GM18858 (cell line): ENCODE data around the gene MYO10.
"Not testable (repeated sequence)": the region's sequence is repeated elsewhere in the genome, so short reads cannot be mapped to it uniquely, and the experiment has no call there.

Experiments used
- ATAC-seq: cut with Tn5 transposase; IDR thresholded peaks from one replicate; pipeline ENCODE4 v1.9.1; 2021; ENCODE audit not compliant: unreplicated experiment

Gene MYO10

DNA sequence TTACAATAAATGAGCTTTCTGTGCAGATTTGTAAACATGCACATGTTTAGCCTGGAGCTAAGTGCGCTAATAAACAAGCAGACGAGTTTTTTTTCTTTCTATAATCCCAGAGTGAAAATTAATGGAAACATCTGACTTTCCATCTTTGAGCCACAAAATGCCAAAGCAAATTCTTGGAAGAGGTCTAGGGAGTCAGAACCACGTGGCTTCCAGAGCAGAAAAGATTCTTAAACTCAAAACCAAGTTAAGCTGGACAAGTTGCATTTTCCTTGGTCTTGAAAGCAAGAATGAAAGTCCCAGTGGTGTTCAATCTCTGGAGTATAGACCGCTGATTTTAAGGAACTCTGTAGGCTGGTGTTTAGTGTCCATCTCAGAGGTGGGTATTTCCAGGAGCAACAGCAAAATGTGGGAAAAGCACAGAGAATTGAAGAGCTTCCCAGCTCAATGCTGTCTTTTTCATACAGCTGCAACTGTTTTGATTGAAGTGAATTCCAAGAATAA lies 71.4 kb downstream of the MYO10 start:
- ATAC-seq: no peak

DNA sequence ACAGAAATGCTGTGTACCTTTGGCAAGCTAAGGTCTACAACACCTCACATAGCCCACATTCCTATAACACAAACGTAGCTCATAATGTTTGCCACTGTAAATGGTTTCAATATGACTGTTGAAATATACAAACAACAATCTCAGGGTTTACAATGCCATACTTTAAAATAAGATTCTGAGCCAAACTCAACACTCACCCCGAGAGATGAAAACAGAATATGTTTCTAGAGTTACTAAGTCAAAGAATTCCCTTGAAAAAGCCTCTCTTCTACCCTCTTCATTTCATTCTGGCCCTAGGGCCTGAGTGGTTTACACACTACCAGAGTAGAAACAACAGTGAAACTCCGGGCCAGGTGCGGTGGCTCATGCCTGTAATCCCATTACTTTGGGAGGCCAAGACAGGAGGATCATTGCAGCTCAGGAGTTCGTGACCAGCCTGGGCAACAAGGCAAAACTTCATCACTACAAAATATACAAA lies 72.6 kb downstream of the MYO10 start:
- no peak for ATAC-seq

DNA sequence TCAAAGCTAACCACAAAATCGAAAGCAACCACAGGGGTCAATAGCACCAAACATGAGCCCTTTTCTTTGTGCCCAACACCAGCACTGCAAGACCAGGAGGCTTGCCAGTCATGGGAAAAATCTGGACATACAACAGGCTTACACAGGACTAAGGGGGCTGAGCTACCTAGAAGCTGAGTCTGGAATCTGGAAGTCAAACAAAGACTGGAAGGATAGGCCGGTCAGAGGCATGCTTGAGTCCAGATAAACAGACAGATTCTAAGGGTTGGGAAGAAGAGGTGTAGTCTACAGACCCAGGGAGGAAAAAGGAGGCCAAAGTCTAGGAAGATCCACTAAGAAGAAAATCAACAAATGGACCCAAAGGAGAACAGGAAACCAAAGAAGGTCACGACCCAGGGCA lies 73.3 kb downstream of the MYO10 start:
- no peak for ATAC-seq

DNA sequence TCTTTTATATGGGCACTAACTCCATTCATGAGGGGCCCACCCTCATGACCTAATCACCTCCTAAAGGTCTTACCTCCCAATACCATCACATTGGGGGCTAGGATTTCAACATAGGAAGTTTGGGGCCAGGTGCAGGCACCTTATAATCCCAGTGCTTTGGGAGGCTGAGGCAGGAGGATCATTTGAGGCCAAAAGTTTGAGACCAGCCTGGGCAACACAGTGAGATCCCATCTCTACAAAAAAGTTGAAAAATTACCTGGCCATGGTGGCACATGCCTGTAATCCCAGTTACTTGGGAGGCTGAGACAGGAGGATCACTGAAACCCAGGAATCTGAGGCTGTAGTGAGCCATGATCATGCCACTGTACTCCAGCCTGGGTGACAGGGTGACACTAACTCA lies 76.7 kb downstream of the MYO10 start:
- ATAC-seq: no peak

DNA sequence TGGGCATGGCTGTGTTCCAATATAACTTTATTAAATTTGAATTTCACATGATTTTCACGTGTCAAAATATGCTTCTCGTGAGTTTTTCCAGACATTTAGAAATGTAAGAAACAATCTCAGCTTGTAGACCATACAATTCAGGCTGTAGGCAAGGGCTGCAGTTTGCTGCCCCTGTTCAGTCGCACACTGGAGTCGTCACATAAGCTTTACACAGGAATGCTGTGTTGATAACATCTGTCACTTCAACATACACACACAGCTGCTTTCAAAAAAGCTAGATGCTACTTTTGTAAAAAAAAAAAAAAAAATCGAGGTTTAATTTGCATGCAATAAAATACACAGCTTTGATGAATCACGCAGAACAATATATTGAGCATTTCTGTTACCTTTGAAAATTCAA lies 77.9 kb downstream of the MYO10 start:
- no peak for ATAC-seq

DNA sequence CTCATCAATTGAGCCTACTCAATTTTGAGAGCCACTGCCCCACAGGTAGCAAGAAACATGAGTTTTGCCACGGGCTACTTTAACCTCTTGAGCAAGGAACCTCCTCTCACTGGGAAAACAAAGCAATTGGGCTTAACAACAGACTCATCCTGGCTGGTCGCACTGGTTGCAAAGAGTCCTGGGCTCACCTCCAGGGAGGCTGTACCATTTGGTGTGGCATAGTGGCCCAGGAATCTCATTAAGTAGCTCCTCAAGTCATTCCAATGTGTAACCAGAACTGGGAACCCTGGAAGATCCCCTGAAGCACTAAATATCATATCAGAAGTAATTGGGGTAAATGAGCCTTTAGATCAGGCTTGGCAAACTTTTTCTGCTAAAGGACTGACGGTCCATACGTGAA lies 78.5 kb downstream of the MYO10 start:
- ATAC-seq: no peak

DNA sequence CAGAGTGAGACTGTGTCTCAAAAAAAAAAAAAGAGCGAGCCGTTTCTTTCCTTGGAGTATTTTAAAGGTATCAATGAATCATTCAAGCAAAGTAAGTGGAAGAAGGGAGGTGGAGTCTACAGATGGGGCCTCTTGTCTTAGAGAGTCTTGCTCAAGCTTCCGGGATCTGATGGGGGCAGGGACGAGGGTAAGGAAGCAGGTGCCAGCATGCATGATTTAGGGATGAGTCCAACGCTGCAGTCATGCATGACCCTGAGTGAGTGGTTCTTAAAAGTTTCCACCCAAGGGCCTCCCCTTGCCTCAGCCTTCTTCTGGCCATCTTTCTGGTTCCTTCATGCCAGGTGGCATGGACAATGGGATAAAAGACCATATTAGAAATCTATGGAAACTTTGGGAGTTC lies 79.6 kb downstream of the MYO10 start:
- no peak for ATAC-seq

DNA sequence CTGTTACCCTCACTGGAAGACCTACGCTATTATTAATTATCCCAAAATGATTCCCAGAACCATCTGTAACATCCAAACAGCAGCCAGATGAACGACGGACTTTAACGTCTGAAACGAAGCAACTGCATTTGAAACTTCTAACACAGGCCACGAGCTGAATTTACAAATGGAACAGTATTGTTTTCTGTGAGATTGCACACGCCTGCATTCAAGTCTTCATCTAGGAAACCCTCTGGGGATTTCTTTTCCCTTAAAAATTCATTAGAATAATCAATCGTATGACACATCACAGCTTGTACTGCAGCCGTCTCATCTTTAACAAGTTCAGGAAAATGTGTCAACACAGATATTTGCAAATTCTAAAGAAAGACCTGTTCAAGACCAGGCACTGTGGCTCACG lies 80.2 kb downstream of the MYO10 start:
- no peak for ATAC-seq

DNA sequence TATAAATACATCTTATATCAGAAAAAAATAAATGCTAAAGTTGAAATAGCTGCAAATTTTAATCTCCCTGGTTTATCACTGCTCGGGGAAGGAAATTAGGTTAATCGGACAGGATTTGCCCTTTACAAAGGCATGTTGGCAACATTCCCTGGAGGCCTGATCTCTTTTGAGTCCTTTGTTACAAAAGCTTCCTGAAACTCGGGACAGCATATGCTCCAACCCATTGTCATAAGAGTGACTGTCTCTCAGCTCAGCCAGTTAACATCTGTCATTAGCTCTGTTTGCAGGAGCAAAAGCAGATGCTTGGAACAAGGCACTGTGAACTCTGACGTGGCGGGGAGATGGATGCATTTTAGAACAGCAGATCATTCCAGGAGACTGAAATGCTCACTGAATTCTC lies 80.6 kb downstream of the MYO10 start:
- ATAC-seq: no peak

DNA sequence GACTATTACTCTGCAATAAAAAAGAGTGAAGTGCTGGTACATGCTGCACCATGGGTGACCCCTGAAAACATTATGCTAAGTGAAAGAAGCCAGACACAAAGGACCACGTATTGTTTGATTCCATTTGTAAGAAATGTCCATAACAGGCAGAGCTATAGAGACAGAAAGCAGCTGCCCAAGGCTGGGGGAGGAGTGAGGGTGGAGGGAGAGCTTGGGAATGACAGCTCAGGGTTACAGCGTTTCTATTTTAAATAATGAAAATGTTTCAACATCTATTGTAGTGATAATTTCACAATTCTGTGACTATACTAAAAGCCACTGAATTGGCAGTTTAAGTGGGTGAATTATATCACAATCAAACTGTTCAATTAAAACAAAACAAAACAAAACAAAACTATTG lies 81.7 kb downstream of the MYO10 start:
- ATAC-seq: no peak

DNA sequence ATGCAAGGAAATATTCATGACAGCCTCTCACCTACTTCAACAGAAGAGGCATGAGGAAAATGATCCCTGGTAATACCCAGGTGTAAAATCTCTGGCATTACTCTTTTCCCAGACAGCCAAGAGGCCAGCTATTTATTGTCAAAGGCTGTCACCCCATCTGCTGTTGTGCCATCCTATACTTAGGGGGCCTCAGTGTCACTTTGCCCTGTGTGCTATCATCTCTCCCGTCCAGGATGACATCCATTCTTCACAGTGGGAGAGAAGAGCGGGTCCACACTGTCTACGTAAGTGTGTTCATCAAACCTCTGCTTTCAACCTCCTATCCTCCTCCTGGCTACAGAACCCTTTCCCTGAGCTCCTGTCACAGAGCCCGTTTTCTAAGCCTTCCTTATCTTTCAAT lies 82.6 kb downstream of the MYO10 start:
- ATAC-seq: no peak

DNA sequence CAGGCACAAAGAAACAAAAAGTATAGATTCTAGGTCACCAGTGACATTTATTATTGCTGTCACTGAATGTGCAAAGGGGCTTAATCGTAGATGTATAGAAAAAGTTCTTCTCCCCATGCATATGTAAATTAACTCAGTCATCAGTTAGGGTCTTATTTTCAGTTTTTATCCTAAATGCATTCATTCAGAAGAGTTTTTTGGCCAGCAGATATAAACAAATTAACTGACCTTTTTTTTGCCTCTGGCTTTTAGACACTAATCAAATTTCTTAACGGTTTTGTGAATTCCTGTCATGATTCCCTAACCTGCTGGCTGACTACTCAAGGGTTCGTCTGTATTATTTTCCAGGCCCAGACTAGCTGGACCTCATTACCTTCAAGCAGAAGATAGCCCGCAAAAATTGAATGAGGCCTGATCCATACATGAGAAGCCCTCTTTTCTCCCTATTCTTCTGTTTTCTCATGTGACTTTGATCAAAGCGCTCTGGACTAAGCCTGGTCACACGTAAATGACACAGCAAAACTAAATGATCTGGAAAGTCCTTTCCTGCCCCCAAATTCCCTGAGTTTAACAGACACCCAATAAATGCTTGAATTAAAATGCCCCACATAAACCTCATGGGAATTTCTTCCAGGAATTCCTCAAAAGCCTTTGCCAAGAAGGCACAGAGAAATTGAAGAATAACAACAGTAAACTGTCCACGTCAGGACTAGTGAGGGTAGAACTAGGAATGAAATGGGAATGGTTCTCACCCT lies 83.7 kb downstream of the MYO10 start:
- ATAC-seq: no peak

DNA sequence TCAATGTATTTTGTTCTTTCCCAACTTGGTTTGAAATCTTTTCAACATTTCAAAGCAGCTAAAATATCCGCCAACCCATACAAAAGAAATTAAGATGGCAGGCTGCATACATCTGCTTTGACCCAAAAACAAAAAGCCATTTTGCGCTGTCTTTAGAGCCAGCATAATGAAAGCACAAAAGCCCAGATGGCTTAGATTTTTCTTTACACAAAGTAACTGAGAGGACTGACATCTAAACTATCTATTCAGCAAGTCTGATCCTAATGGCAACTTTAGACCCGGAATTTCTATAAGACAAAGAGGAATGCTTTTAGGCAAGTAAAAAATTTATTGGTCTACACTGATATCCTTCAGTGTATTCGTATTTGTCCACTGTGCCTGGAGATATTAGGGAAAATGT lies 86.3 kb downstream of the MYO10 start:
- no peak for ATAC-seq

DNA sequence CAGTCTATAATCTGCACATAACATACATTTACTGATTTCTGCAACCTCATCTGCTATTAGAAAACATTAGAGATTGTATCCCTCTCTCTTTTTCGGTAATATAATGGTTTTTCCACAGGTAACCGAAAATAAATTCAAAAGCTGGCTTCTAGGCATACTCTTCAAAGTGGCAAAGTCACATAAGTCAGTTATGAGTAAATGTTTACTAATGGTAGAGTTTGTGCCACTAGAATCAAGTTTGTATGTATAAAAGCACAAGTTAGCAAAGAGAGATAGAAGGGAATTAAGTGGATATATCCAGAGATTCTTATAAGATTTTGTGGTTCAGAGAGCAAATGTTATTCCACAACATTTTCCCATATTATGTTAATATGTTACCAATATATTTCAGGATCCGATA lies 86.9 kb downstream of the MYO10 start:
- ATAC-seq: no peak

DNA sequence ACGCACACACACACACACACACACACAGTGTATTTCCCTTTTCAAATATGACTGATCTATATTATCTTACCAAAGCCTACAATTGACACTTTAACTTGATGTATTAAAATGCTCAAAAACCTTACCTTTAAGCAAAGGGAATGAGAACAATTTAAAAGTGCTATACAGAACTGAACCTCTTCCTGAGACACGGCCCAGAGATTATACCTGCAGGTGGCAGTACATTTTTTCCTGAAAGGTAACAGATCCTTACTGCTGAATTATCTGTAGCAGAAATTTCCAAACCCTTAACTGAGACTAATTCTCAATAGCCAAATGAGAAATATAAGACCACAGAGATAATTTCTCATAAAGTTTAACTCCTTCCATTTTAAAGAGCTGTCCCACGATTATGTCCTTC lies 91.1 kb downstream of the MYO10 start:
- no peak for ATAC-seq

DNA sequence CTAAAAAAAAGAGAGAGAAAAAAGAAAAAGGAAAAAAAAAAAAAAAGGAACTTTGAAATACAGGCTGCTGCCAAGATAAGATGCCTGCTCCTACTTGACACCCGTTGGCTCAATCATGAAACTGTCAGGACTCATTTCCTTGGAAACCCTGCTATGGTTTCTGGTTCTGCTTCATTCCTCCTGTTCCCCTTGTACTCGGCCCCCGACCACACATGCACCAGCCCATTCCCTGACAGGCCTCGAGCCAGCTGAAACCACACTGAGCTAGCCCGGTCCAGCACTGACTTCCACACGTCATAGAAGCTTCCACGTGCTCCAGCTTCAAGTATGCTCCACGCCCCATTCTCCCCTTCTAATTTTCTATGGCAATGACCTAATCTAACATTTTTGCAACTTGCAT lies 93.2 kb downstream of the MYO10 start:
- no peak for ATAC-seq

DNA sequence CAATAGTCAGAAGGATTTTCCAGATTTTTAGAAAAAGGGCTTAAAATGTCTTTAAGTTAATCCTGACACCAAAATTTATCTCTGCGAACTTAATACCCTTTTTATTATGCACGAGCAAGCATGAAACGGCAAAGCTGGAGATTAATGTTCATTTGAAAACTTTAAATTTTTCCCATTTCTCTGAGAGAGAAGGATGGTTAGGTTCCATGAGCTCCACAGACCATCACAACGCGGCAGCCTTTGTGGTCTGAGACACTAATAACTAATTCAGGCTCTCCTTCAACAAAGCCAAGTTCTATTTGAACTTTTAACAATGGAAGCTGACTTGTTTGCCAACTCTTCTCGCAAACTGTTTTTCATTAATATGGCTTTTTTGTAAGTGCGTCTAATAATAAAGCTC lies 94.7 kb downstream of the MYO10 start:
- no peak for ATAC-seq

DNA sequence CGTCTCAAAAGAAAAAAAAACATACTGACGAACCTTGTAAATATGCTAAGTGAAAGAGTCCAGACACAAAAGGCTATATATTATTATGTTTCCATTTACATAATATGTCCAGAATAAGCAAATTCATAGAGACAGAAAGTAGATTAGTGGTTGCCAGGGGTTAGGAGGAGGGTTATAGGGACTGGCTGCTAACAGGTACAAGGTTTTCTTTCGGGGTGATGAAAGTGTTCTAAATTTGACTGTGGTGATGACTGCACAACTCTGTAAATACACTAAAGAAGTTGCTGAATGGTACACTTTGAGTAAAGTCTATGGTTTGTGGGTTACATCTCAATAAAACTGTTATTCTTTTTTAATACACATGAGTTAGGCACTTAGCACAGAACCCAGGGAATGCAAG lies 98.8 kb downstream of the MYO10 start:
- no peak for ATAC-seq

DNA sequence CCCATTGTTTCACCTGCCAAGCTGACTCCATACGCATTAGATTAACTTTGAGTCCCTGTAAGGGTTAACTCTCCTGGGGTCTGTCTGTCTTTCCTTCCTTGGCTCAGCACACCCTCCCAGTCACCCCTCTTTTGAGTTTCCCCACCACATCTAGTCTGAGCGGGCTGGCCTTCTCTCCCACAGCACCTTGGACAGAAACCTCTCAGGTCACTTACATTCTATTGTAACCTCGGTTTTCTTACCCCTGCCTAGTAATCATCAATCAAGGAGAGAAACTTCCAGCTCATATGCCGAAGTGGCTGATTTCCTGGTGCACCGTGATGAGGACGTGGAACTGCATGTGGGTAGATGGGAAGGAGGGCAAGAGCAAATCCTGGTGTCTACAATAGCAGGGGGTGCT lies 102.1 kb downstream of the MYO10 start:
- no peak for ATAC-seq

DNA sequence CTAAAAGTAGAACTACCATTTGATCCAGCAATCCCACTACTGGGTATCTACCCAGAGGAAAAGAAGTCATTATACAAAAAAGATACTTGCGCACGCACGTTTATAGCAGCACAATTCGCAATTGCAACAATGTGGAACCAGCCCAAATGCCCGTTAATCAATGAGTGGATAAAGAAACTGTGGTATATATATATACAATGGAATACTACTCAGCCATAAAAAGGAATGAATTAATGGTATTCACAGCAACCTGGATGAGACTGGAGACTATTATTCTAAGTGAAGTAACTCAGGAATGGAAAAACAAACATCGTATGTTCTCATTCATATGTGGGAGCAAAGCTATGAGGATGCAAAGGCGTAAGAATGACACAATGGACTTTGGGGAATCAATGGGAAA lies 104.8 kb downstream of the MYO10 start:
- ATAC-seq: not testable (repeated sequence)

DNA sequence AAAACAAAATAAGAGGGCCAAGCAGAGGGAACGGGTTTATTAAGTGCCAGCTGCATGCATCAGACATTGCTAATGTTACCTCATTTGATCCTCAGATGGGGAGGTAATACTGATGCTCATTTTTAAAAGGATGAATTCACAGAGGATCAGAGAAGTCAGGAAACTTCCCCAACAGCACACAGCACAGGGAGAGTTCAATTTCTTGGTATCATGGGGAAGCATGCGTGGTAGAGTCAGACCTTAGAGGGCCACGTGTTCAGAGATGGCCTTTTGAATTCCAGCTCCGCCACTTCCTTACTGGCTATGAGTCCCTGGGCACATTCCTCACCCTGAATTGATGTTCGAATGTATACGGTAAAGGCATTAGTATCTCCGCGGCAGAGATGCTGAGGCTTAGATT lies 108.3 kb downstream of the MYO10 start:
- no peak for ATAC-seq

DNA sequence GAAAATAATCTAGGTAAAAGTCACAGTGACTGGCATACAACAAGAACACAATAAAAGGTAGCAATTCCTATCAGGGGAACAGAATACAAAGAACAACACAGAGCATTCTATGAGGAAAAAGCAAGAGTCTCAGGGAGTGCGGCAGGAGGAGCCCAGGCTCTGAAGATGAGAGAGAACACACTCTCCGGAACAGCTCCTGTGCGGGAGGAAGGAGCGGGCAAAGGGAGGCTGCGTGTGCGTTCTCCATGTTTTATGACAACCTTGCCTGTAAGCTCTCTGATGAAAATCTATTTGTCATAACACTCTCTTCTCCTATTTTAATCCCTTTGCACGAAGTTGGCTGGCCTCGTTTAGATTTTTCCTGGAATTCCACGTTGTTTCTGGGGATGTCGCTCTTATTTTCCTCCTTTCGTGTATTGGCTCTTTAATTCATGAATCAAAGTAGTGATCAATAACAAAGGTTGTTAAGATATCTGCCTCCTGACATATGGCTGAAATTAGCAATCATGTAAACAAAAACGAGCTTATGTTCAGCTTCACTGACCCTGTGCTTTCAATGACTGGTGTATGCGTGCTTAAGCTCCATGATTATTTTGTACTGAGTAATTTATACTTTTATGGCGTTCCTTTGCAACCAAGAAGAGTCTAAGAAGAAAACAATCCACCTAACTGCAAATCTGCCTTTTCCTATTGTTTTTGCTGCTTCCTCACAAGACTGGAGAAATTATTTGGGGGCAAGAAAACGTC lies 109.5 kb downstream of the MYO10 start:
- ATAC-seq: no peak
